Measurements from ENCODE around the gene ZNF664. TPM values are rescaled to one million over a fixed set of nuclear protein-coding genes. Genes with fewer than 3 reads are reported as not detected.

Gene ZNF664
- 15.0 and 17.5 TPM in 2 replicates for polyA plus RNA-seq

GRCh38 chr12:123972457-123973401 lies at the start of gene ZNF664, which contains the start of gene CCDC92:
Gene ZNF664 (plus strand): TSS chr12:123973215. CDS start chr12:124012145, 38,930 bp downstream.
Gene CCDC92 (minus strand): TSS chr12:123972831. CDS start chr12:123944305, 28,526 bp downstream.

Other genes with a start within 250 kb of the ZNF664 start
- gene DNAH10, start 210.9 kb upstream of the ZNF664 start, polyA plus RNA-seq = 1.8 TPM in 2 replicates
- gene CCDC92, start 384 bp upstream of the ZNF664 start, polyA plus RNA-seq = 54.8 and 78.4 TPM in 2 replicates